ENCODE data around the gene VWDE. TPM values are rescaled to one million over a fixed set of nuclear protein-coding genes. Genes with fewer than 3 reads are reported as not detected.
"Not testable (repeated sequence)": the region's sequence is repeated elsewhere in the genome, so short reads cannot be mapped to it uniquely, and the experiment has no call there.

The VWDE gene
- polyA plus RNA-seq, 1 donor: 8.7 TPM

DNA sequence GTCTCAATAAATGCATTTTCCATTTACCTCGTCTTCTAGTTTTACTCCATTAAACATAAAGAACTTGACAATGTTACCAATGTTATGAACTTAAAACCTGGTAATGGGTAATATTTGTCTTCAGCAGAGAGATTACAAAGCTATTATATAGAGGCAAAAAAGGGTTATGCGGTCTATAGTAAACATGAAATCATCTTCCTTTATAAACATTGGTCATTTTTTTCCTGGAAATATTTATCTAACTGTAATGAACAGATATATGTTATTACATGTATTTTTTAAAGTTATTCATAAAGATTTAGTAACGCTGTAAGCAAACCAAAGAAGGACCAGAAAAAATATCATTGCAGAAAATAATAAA, 1.3 kb downstream of the VWDE start:
- no peak for DNase-seq

DNA sequence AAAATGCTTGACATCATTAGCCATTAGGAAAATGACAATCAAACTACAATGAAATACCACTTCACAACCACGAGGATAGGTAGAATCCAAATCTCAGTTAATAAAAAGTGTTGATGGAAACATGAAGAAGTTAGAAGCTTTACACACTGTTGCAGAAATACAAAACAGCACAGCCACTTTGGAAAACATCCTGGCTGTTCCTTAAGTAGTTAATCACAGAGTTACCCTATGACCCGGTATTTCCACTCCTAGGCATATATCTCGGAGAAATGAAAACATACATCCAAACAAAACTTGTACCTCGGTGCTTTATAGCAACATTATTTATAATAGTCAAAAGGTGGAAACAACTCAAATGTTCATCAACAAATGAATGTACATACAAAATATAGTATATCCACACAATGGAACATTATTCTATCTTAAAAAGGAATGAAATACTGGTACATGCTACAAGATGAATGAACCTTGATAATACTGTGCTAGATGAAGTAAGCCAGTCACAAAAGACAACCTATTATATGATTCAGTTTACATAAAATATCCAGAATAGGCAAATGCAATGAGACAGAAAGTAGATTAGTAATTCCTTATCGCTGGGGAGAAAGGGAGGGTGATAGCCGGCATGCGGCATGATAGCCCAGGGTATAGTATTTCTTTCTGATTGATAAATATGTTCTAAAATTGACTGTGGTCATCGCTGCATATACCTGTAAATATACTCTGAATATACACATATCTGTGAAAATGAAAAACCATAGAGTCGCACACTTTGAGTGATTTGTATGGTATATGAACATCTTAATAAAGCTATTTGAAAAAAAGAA, 1.9 kb downstream of the VWDE start:
- DNase-seq: no peak

DNA sequence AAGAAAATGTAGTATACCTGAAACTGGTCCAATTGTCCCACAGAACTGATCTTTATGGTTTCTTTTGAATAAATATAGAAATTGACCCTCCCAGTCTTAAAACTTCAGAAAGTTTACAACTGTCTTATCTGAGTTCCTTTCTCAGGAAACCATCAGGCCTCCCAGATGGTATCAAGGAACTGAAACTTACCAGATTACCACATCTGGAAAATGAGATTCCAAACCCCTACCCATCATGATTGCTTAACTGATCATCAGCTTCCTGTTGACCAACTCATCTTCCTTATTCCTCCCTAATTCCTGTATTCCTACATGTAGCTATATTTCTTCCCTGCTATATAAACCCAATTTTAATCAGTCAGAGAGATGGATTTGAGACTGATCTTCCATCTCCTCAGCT, 5.5 kb downstream of the VWDE start:
- DNase-seq: no peak

DNA sequence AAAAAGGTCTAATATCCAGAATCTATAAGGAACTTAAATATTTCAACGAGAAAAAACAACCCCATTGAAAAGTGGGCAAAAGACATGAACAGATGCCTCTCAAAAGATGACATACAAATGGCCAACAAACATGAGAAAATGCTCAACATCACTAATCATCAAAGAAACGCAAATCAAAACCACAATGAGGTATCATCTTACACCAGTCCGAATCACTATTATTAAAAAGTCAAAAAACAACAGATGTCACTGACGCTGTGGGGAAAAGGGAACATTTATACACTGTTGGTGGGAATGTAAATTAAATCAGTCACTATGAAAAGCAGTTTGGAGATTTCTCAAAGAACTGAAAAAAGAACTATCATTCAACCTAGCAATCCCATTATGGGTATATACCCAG, 6.0 kb downstream of the VWDE start:
- no peak for DNase-seq

DNA sequence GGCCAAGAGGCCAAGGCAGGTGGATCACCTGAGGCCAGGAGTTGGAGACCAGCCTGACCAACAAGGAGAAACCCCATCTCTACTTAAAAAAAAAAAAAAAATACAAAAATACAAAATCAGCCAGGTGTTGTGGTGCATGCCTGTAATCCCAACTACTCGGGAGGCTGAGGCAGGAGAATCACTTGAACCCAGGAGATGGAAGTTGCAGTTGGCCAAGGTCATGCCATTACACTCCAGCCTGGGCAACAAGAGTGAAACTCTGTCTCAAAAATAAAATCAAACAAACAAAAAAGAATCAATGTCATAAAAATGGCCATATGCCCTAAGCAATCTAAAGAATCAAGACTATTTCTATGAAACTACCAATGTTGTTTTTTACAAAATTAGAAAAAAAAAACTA, 7.0 kb downstream of the VWDE start:
- DNase-seq: not testable (repeated sequence)

DNA sequence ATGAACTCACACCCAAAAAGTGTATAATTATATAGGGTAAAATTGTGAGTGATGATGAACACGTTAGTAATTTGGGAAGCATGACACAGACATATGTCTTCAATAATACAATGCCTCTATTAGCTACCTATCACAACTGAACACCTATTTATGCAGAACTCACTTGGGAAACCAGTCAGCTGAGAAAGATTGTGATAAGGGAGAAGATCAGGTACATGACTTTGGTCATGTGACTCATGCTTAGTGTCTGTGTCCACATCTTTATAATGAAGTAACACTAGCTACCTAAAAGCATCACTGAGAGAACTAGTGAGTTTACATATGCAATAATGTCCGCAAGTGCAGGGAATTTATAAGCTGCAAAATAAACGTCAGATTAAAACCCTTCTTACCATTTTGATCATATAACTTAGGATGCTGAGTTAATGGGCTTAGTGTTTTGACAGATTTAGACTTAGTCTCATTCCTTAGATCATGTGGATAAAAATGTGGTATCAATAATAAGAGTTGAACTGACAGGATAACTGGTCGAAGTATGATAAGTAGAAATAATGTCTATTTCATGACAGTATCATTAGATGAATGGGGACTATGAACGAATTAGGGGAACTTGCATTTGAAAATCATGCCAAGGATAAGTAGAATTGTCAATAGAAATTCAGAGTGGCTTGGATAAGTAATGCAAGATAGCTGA, 11.6 kb downstream of the VWDE start:
- DNase-seq: no peak

DNA sequence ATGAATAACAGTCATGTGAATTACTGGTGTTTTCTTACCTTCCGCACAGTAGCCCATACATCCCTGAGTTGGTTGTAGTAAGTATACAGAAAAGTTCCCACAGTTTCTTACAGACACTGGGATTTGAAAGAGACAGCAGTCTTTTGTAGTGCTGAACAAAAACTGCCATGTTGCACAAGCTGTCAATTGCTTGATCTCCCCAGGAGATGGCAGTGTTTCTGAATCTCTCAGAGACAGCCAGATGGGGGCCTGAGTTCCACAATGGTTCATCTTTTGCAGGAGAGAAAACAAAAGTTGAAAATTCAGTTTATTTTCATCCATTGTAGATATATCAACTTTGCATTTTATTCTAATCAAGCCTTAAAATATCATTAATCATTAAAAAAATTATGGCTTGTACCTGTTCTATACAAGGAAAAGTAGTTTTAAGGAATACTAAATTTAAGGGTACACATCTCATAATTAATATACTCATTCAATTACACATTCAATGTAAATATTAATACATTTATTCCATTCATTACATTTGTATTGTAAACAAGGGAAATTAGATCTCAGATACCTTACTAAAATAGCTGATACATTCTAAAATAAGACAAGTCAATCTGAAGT, 14.5 kb downstream of the VWDE start:
- peak; percentile 50 for DNase-seq

DNA sequence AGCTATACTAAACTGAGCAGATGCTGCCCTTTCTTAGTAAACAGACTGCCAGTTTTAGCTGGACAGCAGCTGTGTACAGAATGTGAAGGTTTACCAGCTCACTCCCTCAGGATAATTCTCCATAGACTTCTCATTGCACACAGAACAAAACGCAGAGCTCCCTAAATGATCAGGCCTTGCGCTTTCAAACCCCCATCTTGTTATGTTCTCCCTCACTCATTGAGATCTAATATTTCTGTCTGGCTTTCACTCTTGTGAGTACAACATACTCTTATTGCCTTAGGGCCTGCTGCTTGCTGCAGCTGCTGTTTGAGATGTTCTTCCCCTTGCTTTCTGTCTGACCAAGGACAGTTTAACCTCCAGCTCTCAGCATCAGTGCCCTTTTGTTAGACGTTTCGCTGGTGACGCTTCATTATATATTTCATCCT, 17.3 kb downstream of the VWDE start:
- DNase-seq: no peak

DNA sequence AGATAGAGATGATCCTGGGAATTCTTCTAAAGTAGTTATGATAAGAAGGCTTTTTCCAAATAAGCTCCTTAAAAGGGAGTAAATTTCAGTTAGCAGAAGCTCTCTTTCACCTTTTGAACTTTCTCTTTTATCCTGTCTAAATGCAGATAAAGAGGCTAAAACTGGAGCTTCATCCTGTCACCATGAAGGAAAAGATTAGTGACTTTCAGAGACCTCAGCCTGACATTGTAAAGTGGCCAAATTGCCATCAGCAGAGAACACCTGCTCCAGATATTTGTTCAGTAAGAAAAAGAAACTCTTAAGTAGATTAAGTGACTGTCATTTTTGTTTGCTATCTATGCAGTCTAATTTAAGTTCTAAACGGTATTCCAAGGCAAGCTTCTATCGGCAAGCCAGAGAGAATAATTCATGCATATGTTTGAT, 18.3 kb downstream of the VWDE start:
- DNase-seq: no peak

DNA sequence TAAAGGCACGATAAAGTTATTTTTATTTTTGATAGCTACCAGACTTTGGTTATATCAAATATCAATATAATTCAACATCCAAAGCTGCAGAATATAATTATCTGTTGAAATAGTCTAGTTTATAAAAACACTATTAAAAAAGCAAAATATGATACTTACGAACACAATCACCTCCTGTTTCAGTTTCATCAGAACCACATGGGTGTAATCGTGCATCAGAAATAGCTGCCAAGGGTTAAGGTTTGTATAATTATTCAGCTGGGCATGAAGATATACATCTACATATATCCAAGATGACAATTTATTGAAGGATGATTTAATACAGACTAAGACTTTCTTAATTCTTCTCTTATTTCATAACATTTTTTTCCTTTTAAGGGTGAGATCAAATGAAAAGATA, 20.3 kb downstream of the VWDE start:
- DNase-seq: no peak

DNA sequence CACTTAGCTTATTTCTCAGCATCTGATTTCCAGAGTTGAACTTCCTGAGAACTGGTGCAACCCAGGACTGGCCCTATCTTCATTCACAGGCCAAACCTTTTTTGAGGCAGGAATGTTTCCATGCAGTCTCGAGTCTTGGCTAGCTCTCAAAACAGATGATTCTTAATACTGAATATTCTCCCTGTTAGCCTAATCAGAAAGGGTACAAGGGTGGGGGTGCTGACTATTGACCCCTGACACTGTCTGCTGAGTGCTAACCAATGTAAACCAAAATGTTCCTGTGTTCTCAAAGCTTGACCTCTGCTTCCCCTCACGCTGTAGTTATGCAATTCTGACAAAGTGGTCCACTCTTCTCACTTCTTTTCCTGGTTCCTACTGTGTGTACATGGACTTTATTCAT, 25.3 kb downstream of the VWDE start:
- DNase-seq: no peak

DNA sequence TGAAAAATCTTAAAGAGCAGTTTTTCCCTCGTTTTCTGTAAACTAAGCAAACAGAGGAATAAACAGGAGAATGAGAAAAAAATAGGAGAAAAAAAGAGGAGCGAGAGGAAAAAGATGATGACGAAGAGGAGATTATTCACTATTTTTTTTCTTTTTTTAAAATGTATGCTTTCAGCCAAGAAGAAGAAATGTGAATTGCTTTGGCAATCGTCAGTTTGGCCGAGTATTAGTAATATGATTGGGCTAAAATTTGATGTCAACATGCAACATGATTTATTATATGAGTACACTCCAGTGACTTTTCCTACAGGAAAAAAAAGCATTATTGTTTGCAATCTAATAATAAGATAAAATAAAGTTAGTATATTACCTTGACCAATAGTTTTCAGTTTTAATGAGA, 26.3 kb downstream of the VWDE start:
- no peak for DNase-seq

DNA sequence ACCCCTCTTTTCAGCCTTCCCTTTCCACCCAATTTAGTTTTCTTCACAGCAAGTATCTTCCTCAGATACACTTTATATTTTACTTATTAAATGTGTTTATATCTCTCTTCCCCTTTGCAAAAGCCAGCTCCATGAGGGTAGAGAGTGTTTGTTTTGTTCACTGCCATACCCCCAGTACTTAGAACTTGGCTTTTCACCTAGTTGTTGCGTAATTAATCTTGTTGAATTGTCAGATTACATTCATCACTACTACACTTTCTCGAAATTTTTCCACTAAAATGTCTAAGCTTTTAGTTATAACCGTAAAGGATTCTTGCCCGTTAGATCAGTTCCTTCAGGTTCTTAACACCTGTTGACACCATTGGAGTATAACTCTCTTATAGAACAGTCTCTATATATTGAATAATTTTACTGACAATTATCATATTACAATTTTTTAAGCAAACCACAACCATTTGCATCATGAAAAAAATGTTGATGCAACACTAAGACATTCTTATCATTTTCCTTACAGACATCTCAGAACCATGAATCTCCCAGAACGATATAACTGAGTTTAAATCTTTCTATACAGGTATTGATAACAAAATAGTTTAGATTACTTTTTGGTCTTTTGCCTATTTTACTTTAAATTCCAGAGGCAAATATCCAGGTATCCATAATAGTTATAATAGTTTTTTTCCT, 29.9 kb downstream of the VWDE start:
- no peak for DNase-seq

DNA sequence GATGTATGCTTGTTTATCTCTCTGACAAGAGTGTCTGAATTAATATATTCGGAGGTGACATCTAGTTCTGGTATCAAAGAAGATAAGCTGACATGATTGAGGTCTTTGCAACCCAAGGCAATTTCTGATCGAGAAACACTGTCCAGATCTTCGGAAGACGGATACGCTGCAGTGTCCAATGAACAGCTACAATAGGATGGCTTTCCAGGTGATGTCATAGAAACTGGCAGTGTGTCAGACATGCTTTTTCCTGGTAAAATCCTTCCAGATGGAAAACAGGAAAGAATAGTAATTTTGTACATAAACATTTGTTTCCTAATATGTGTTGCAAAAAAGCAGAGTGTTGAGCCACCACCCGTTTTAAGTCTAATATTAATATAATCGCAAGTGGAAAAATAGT, 33.4 kb downstream of the VWDE start:
- DNase-seq: no peak

DNA sequence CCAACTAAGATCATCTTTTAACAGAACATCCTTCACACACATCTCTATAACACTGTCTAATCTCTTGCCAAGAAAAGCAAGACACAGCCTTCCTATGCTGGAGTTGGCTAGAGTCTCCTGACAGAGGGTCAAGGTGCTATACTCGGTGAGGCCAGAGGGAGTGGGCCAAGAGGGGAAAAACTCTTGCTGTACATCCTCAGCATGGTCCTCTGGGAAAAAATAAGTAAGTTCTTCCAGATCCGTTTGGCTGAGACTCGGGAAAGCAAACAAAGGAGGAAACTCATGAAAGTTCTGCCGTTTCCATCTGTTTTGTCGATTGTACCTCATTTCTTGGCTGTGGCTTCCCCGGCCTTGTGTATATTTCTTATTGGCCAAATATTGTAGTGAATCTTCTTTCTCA, 33.9 kb downstream of the VWDE start:
- DNase-seq: no peak

DNA sequence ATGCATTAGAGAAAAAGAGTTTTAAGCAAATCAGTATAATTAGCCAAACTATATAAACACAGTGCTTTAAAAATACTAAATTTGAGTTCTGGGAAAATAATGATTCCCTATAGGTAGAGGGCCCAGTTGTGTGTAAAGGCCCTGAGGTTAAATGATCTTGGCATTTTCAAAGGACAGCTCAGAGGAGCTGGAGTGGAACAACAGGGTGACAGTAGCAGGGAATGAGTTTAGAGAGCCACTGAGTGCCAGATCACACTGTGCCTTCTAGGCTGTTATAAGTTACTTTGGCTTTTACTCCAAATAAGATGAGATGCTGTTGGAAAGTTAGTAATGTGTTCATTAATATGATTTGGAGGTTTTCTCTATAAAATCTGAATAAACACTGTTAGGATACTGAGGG, 34.6 kb downstream of the VWDE start:
- DNase-seq: no peak

DNA sequence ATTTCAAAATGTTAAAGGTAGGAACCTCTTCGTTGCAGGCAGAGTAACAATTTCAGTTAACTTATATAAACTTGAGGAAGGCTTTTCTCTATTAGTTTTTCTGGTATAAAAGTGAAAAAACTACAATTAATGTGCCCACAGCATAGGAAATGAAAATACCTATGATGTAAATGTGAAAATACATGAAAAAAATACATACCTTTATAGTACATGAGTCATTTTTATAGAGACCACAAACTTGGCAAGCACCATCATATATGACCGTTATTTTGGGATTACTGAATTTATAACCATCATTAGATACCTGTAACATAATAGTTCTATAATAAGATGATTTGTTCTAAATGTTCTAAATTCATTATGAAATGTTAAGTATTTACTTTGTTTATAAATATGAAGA, 42.7 kb downstream of the VWDE start:
- no peak for DNase-seq

DNA sequence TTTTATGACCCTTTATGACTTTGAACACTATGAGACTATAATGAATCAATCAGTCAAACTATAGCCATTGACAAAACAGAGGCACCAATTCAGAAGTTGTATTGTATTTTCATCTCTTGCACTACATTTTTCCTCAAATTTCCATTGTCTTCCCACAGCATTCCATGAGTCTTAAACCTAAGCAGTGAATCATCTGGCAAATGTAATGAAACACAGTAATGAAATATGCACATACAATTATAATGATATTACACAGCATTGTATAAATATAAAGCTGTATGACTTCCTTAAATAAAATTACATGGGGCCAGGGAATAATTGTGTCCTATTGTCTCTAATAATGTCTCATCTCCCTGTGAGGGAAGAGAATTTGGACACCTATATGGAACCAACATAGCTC, 45.0 kb downstream of the VWDE start:
- DNase-seq: no peak

DNA sequence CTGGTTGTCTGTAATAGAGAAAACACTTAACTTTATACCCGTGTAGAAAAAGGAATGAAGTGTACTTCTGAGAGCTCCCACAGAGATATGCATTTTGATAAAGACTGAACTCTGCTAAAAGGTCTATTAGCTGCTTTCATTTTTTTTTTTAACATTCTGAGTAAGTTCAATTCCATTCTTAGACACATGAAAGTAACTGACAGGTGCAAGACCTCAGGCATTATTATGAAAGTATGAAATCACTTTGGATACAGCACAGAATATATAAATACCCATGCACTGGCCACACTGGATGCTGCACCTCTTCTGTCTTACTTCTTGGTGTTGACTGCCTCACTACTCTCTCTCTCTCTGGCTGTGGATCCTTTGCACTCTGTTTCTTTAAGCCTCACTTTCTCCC, 46.2 kb downstream of the VWDE start:
- DNase-seq: no peak

DNA sequence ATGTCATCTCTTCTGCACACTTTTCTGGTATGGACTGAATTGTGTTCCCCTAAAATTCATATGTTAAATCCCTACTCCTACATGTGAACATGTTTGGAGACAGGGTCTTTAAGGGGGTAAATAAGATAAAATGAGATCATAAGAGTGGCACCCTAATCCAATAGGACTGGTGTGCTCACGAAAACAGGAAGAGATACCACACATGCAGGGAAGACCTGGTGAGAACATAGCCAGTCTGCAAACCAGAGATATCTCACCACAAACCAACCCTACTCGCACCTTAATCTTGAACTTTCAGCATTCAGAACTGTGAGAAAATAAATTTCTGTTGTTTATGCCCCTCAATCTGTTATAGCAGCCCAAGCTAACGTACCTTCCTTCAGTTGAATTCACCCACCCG, 51.8 kb downstream of the VWDE start:
- no peak for DNase-seq

DNA sequence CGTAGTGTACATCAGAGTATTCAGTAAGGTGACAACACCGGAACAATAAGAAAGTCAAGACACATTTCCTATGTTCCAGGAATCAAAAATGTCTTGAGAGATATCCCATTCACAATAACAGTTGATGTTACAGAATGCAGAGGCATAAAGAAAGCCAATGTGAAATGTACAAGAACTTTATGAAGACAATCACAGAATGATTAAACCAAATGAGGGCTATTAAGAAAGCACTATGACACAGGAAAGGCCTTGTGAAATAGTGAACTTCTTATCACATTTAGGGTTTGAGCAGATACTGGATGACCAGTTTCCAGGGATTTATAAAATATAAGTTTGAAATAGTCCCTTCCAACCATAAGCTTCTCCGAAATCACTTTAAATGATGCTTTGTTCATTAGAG, 52.7 kb downstream of the VWDE start:
- no peak for DNase-seq

DNA sequence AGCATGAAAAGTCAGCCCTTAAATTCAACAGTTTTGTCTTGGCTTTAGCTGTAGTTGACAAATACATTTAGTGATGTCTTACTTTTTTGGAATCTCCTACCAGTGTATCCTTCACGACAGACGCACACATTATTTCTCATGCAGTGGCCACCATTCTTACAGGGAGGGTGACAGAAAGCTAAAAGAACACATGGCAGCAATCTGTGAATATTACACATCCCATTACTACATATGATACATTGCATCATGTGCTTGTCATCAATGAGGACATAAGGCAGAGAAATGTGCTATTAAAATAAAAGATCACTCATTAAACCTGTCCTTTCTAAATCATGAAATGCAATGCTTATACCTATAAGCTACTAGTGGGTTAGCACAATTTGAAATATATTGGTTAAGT, 66.6 kb downstream of the VWDE start:
- DNase-seq: no peak
